PC-3 (cell line): ENCODE data around the gene PPP4R3B. TPM values are rescaled to one million over a fixed set of nuclear protein-coding genes. Genes with fewer than 3 reads are reported as not detected.
"Not testable (repeated sequence)": the region's sequence is repeated elsewhere in the genome, so short reads cannot be mapped to it uniquely, and the experiment has no call there.

ENCODE experiments used
- ATAC-seq: fragments of 200-7000 bp; cut with Tn5 transposase; 2 replicates; pipeline ENCODE4 v1.9.1; 2020; ENCODE audit warnings: mild to moderate bottlenecking, moderate library complexity
- BruUV-seq: library from RNA; stranded (reverse); fragments of 400-500 nt; replicated peaks from 2 replicates; lab custom pipeline; 2021; lab: Mats Ljungman, UMichigan
- CTCF ChIA-PET: fragments of 300-600 bp; sonication (Branson Sonifier 250); formaldehyde crosslinking; loops from one replicate; lab custom pipeline; 2022; ENCODE audit warnings: antibody characterized with exemption; lab: Charles Lee
- POLR2A ChIA-PET: fragments of 300-600 bp; sonication (Branson Sonifier 250); formaldehyde crosslinking; loops from one replicate; lab custom pipeline; 2022; ENCODE audit warnings: antibody characterized with exemption; ENCODE audit not compliant: unreplicated experiment; lab: Charles Lee
- DNase-seq: peaks from one replicate; pipeline ENCODE4 v3.0.0-alpha.2; 2015
- H2AFZ ChIP-seq: fragments of 300-600 bp; sonication (generic); 2 replicates; pipeline ENCODE4 v1.6.0; 2016; ENCODE audit warnings: antibody characterized with exemption, low read length
- H3F3A ChIP-seq: fragments of 300-600 bp; sonication (generic); one replicate; pipeline ENCODE4 v1.6.0; 2017; ENCODE audit warnings: antibody characterized with exemption, low read length, control low read depth, mild to moderate bottlenecking; ENCODE audit not compliant: unreplicated experiment
- H3K27ac ChIP-seq: fragments of 300-600 bp; sonication (generic); 2 replicates; pipeline ENCODE4 v1.5.1; 2016; ENCODE audit warnings: mild to moderate bottlenecking, low read length
- H3K27me3 ChIP-seq: fragments of 300-600 bp; sonication (generic); 2 replicates; pipeline ENCODE4 v1.6.1; 2016; ENCODE audit warnings: low read length, mixed read lengths
- H3K36me3 ChIP-seq: fragments of 300-600 bp; sonication (generic); 2 replicates; pipeline ENCODE4 v1.6.1; 2016; ENCODE audit warnings: low read depth, mixed run types, low read length, mixed read lengths
- H3K4me1 ChIP-seq: fragments of 300-600 bp; sonication (generic); 2 replicates; pipeline ENCODE4 v1.5.1; 2016; ENCODE audit warnings: low read length; ENCODE audit not compliant: insufficient read depth
- H3K4me2 ChIP-seq: fragments of 300-600 bp; sonication (generic); 2 replicates; pipeline ENCODE4 v1.6.0; 2016; ENCODE audit warnings: low read length
- H3K4me3 ChIP-seq: fragments of 300-600 bp; sonication (generic); 2 replicates; pipeline ENCODE4 v1.5.1; 2016; ENCODE audit warnings: mild to moderate bottlenecking, low read length, mixed read lengths
- H3K79me2 ChIP-seq: fragments of 300-600 bp; sonication (generic); 2 replicates; pipeline ENCODE4 v1.6.1; 2017; ENCODE audit warnings: low read length, mixed read lengths
- H3K9ac ChIP-seq: fragments of 300-600 bp; sonication (generic); 2 replicates; pipeline ENCODE4 v1.6.0; 2016; ENCODE audit warnings: mild to moderate bottlenecking, low read length
- H3K9me2 ChIP-seq: fragments of 300-600 bp; sonication (generic); replicated peaks from 2 replicates; pipeline ENCODE4 v1.6.1; 2016; ENCODE audit warnings: mixed run types, low read length, mixed read lengths
- H3K9me3 ChIP-seq: fragments of 300-600 bp; sonication (generic); 2 replicates; pipeline ENCODE4 v1.6.1; 2016; ENCODE audit warnings: low read length, mixed read lengths
- H4K20me1 ChIP-seq: fragments of 300-600 bp; sonication (generic); 2 replicates; pipeline ENCODE4 v1.6.1; 2016; ENCODE audit warnings: low read length, mixed read lengths
- CTCF ChIP-seq: fragments of 300-600 bp; sonication (generic); conservative IDR thresholded peaks from 2 replicates; pipeline ENCODE4 v1.5.1; 2017; ENCODE audit warnings: antibody characterized with exemption, low read depth, mild to moderate bottlenecking, low read length
- EZH2 ChIP-seq: fragments of 300-600 bp; sonication (generic); IDR thresholded peaks from one replicate; pipeline ENCODE4 v1.6.1; 2017; ENCODE audit warnings: antibody characterized with exemption, mild to moderate bottlenecking, low read length; ENCODE audit not compliant: unreplicated experiment
- EZH2phosphoT487 ChIP-seq: fragments of 300-600 bp; sonication (generic); IDR thresholded peaks from 2 replicates; pipeline ENCODE4 v1.6.1; 2018; ENCODE audit warnings: mild to moderate bottlenecking, antibody characterized with exemption, low read length, borderline replicate concordance
- intact Hi-C: fragments of 100-400 bp; cut with micrococcal nuclease; formaldehyde crosslinking; loops from 2 replicates; pipeline ENCODE4 v1.9.0; 2023
- total RNA-seq: library from RNA; depleted of rRNA; stranded (reverse); fragments of >200 nt; gene quantifications from 2 replicates; pipeline ENCODE4 v1.2.3, GENCODE V29; 2014

Gene PPP4R3B
- total RNA-seq, 1 experiment from 2014 or later: 38.4 TPM

DNA sequence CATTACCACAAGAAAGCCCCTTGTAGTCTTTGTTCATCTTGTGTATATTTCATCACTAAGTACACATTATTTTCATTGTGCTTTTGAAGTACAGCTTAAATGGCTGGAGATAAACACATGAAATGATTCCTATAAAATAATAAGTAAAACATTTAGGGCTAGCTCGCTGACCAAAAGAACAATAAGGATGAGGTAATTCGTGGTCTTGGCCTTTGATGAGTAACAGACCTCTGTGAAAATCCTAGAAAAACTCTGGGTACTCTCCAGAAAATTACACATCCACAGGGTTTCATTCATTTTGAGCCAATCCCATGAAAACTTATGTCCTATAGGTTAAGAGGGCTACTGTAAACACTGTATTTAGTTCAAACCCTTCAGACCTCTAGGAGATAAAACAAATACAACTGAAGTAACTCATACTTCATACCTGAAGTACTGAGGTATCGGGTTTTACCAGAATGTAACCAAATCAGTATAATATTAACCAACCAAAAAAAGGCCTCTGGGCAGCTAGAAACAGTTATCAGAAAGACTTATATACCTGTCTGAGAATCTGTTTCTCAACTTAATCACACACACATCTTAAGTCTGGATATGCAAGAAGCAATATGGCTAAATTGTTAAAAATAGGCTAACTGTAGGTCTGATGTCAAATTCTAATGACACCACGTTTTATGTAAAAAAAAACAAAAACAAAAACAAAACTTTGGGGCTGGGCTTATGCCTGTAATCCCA lies 66.9 kb downstream of the PPP4R3B start:
- H2AFZ ChIP-seq: no peak overlapping the region
- no peaks in the 10 kb centered on the region for H3K79me2 ChIP-seq
- peaks cover 8% of the 10 kb centered on the region for H3K4me1 ChIP-seq
- intact Hi-C loops: loop anchor here (1.0 kb wide), 1 partner anchor 67 kb away; the partner anchor contains the start of gene PPP4R3B
- 0 out of 2 replicates have a peak, but pooled peaks cover 5% of the 10 kb centered on the region for H4K20me1 ChIP-seq
- no peak overlapping the region; the same call in 1 of the 2 replicates for H3K27ac ChIP-seq
- ChIA-PET CTCF (no interaction called here), POLR2A (interaction anchor here (0.9 kb wide), 1 partner anchor 31 kb away, joined by 4 read pairs; the partner anchor contains the start of gene CFAP36)
- ATAC-seq (peak; percentile 92), DNase-seq (peak; percentile 82)
- H3K4me3 ChIP-seq: no peak overlapping the region
- H3K9ac ChIP-seq: no peak overlapping the region
- no TSS peak for BruUV-seq
- TF ChIP-seq EZH2 (no peak), EZH2phosphoT487 (no peak), CTCF (no peak)
- no peaks in the 10 kb centered on the region for H3K9me2 ChIP-seq
- H3F3A ChIP-seq: no peaks in the 10 kb centered on the region
- H3K9me3 ChIP-seq: no peaks in the 10 kb centered on the region
- no peak overlapping the region; the same call in 1 of the 2 replicates for H3K4me2 ChIP-seq
- peaks cover 10% of the 10 kb centered on the region; the same call in 1 of the 2 replicates for H3K36me3 ChIP-seq
- no peaks in the 10 kb centered on the region for H3K27me3 ChIP-seq

- BruUV-seq, H3K4me3 ChIP-seq, ATAC-seq, H2AFZ ChIP-seq, H4K20me1 ChIP-seq, POLR2A ChIA-PET, CTCF ChIA-PET, H3K9ac ChIP-seq, H3K27ac ChIP-seq, DNase-seq, H3K9me3 ChIP-seq, H3K4me1 ChIP-seq, H3K9me2 ChIP-seq, H3K36me3 ChIP-seq, H3K79me2 ChIP-seq, H3K27me3 ChIP-seq, H3F3A ChIP-seq, intact Hi-C loops, H3K4me2 ChIP-seq: not testable (repeated sequence)
Observed at GRCh38 chr2:55547679-55548078, 69.7 kb downstream of the PPP4R3B start.

DNA sequence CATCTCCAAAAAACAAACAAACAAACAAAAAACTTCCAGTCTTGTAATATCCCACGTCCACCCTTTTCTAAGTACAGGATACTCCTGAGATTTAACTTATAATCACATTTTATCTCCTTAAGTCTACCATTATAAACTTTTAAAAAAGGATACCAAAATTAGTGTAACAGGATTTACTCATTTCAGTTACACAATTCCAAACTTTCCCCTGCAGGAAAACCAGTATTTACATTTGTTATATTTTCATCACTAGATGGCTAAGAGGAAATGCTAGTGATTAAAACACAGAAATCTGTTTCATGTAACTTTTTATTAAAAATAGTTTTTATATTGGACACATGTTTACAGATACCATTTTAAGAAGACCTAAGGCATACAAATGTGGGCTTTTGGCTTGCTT lies 70.4 kb downstream of the PPP4R3B start:
- H3K9me2 ChIP-seq: no peaks in the 10 kb centered on the region
- ATAC-seq (no peak), DNase-seq (no peak)
- H3K4me2 ChIP-seq: no peak overlapping the region
- H4K20me1 ChIP-seq: 0 out of 2 replicates have a peak, but pooled peaks cover 5% of the 10 kb centered on the region
- H2AFZ ChIP-seq: no peak overlapping the region
- no peaks in the 10 kb centered on the region for H3K79me2 ChIP-seq
- H3K4me3 ChIP-seq: no peak overlapping the region
- H3K36me3 ChIP-seq: peaks cover 3% of the 10 kb centered on the region; the same call in 1 of the 2 replicates
- H3K9ac ChIP-seq: no peak overlapping the region
- BruUV-seq: no TSS peak
- intact Hi-C loops: no loop called here
- no peak overlapping the region for H3K27ac ChIP-seq
- H3K27me3 ChIP-seq: no peaks in the 10 kb centered on the region
- peaks cover 8% of the 10 kb centered on the region for H3K4me1 ChIP-seq
- POLR2A ChIA-PET: no interaction called here
- CTCF ChIA-PET: no interaction called here
- no peaks in the 10 kb centered on the region for H3F3A ChIP-seq
- H3K9me3 ChIP-seq: no peaks in the 10 kb centered on the region
- TF ChIP-seq EZH2 (no peak), EZH2phosphoT487 (no peak), CTCF (no peak)
